Measurements from ENCODE around the gene RNF4.
"Not testable (repeated sequence)": the region's sequence is repeated elsewhere in the genome, so short reads cannot be mapped to it uniquely, and the experiment has no call there.

Gene RNF4

DNA sequence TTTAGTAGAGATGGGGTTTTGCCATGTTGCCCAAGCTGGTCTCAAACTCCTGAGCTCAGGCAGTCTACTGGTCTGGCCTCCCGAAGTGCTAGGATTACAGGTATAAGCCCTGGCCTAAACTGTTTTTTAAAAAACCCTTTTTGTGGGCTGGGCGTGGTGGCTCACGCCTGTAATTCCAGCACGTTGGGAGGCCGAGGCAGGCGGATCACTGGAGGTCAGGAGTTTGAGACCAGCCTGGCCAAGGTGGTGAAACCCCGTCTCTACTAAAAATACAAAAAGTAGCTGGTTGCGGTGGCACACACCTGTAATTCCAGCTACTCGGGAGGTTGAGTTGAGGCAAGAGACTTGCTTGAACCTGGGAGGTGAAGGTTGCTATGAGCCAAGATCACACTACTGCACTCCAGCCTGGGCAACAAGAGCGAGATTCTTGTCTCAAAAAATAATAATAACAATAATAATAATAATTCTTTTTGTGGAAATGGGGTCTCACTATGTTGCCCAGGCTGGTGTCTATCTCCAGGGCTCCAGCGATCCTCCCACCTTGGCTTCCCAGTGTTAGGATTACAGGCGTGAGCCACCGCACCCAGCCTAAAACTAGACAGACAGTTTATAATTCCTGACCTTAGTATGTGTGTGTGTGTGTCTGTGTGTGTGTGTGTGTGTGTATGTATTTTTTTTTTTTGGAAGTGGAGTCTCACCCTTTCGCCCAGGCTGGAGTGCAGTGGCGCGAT is 78.2 kb downstream of the RNF4 start:
- not testable (repeated sequence) for H3K9me3 ChIP-seq (ENCODE audit: control insufficient read depth in 1 of 2, low read length in 2 of 2); H3K27ac ChIP-seq (ENCODE audit: low read depth, low read length); H3K9ac ChIP-seq (ENCODE audit: low read depth in 1 of 2, low read length in 2 of 2); H3K4me3 ChIP-seq (ENCODE audit: low read depth in 1 of 2, low read length in 2 of 2); H3K36me3 ChIP-seq (ENCODE audit: control insufficient read depth in 1 of 2, insufficient read depth in 2 of 2, low read length in 2 of 2); H3K4me1 ChIP-seq (ENCODE audit: control insufficient read depth in 1 of 2, insufficient read depth in 2 of 2, low read length in 2 of 2); H3K27me3 ChIP-seq (ENCODE audit: control insufficient read depth in 1 of 2, insufficient read depth in 2 of 2, low read length in 2 of 2)

DNA sequence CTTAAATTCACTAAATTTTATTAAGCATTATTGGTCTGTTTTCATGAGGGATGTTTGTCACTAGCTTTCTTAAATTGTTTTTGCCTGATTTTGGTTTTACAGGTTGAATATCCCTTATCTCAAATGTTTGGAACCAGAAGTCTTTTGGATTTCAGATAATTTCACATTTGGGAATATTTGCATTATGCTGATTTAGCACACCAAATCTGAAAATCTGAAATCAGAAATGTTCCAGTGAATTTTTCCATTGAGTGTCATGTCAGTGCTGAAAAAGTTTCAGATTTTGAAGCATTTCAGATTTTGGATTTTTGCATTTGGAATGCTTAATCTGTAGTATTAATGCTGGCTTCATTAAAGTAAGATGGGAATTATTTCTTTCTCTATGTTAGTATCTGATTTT is 82.2 kb downstream of the RNF4 start:
- Histone ChIP-seq H3K36me3 (ENCODE audit: control insufficient read depth in 1 of 2, insufficient read depth in 2 of 2, low read length in 2 of 2) (no peaks in the 10 kb centered on the region), H3K9me3 (ENCODE audit: control insufficient read depth in 1 of 2, low read length in 2 of 2) (no peaks in the 10 kb centered on the region), H3K4me1 (ENCODE audit: control insufficient read depth in 1 of 2, insufficient read depth in 2 of 2, low read length in 2 of 2) (no peaks in the 10 kb centered on the region), H3K9ac (ENCODE audit: low read depth in 1 of 2, low read length in 2 of 2) (no peak overlapping the region), H3K27me3 (ENCODE audit: control insufficient read depth in 1 of 2, insufficient read depth in 2 of 2, low read length in 2 of 2) (no peaks in the 10 kb centered on the region), H3K4me3 (ENCODE audit: low read depth in 1 of 2, low read length in 2 of 2) (no peak overlapping the region), H3K27ac (ENCODE audit: low read depth, low read length) (no peak overlapping the region)

DNA sequence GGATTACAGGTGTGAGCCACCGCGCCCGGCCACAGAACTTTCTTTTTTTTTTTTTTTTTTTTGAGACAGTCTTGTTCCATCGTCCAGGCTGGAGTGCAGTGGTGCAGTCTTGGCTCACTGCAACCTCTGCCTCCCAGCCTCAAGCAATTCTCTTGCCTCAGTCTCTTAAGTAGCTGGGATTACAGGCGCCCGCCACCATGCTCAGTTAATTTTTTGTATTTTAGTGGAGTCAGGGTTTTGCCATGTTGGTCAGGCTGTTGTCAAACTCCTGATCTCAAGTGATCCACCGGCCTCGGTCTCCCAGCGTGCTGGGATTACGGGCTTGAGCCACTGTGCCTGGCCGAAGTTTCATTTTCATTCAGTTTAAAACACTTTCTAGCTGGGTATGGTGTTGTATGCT is 83.9 kb downstream of the RNF4 start:
- Histone ChIP-seq H3K36me3 (ENCODE audit: control insufficient read depth in 1 of 2, insufficient read depth in 2 of 2, low read length in 2 of 2) (no peaks in the 10 kb centered on the region), H3K9me3 (ENCODE audit: control insufficient read depth in 1 of 2, low read length in 2 of 2) (no peaks in the 10 kb centered on the region), H3K9ac (ENCODE audit: low read depth in 1 of 2, low read length in 2 of 2) (no peak overlapping the region), H3K27me3 (ENCODE audit: control insufficient read depth in 1 of 2, insufficient read depth in 2 of 2, low read length in 2 of 2) (no peaks in the 10 kb centered on the region), H3K27ac (ENCODE audit: low read depth, low read length) (no peak overlapping the region), H3K4me1 (ENCODE audit: control insufficient read depth in 1 of 2, insufficient read depth in 2 of 2, low read length in 2 of 2) (no peaks in the 10 kb centered on the region), H3K4me3 (ENCODE audit: low read depth in 1 of 2, low read length in 2 of 2) (no peak overlapping the region)

DNA sequence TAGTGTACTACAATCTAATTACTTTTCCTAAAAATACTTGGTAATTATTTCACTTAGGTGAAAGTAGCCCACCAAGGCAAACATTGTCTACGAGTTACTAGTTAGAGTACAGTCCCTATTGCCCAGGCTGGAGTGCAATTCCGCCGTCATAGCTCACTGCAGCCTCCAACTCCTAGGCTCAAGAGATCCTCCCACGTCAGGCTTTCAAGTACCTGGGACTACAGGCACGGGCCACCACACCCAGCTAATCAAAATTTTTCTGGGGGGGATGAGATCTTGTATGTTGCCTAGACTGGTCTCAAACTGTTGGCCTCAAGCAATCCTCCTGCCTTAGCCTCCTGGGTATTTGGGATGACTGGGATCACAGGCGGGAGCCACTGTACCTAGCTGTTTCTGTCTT is 89.4 kb downstream of the RNF4 start:
- H3K4me1 ChIP-seq (ENCODE audit: control insufficient read depth in 1 of 2, insufficient read depth in 2 of 2, low read length in 2 of 2) = no peaks in the 10 kb centered on the region
- peaks cover 0 to 8% of the 10 kb centered on the region in 2 donors for H3K36me3 ChIP-seq (ENCODE audit: control insufficient read depth in 1 of 2, insufficient read depth in 2 of 2, low read length in 2 of 2)
- no peak overlapping the region for H3K4me3 ChIP-seq (ENCODE audit: low read depth in 1 of 2, low read length in 2 of 2)
- no peaks in the 10 kb centered on the region for H3K9me3 ChIP-seq (ENCODE audit: control insufficient read depth in 1 of 2, low read length in 2 of 2)
- no peak overlapping the region for H3K27ac ChIP-seq (ENCODE audit: low read depth, low read length)
- no peak overlapping the region for H3K9ac ChIP-seq (ENCODE audit: low read depth in 1 of 2, low read length in 2 of 2)
- no peaks in the 10 kb centered on the region for H3K27me3 ChIP-seq (ENCODE audit: control insufficient read depth in 1 of 2, insufficient read depth in 2 of 2, low read length in 2 of 2)

DNA sequence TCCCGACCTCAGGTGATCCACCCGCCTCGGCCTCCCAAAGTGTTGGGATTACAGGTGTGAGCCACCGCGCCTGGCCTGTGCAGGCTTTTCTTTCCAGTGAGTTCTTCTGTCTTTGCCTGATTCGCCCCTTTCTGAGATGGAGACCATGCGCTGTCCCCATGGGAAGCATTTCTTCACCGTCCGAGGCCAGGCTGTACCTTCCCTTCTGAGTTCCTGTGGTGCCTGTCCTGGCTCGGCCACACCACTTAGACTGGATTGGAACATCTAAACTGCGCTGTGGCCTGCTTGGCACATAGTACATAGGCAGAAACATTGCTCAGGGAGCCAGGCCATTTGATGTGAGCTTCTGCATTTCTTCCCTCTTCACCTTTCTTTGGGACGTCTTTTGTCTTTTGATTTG is 91.3 kb downstream of the RNF4 start:
- Histone ChIP-seq H3K27me3 (ENCODE audit: control insufficient read depth in 1 of 2, insufficient read depth in 2 of 2, low read length in 2 of 2) (no peaks in the 10 kb centered on the region), H3K4me3 (ENCODE audit: low read depth in 1 of 2, low read length in 2 of 2) (no peak overlapping the region), H3K9ac (ENCODE audit: low read depth in 1 of 2, low read length in 2 of 2) (no peak overlapping the region), H3K36me3 (ENCODE audit: control insufficient read depth in 1 of 2, insufficient read depth in 2 of 2, low read length in 2 of 2) (peaks cover 0 to 11% of the 10 kb centered on the region in 2 donors), H3K9me3 (ENCODE audit: control insufficient read depth in 1 of 2, low read length in 2 of 2) (no peaks in the 10 kb centered on the region), H3K4me1 (ENCODE audit: control insufficient read depth in 1 of 2, insufficient read depth in 2 of 2, low read length in 2 of 2) (no peaks in the 10 kb centered on the region), H3K27ac (ENCODE audit: low read depth, low read length) (no peak overlapping the region)

All from duodenal mucosa (tissue), 2 donors.